Measurements from ENCODE around the gene ANO5.

Gene ANO5

DNA sequence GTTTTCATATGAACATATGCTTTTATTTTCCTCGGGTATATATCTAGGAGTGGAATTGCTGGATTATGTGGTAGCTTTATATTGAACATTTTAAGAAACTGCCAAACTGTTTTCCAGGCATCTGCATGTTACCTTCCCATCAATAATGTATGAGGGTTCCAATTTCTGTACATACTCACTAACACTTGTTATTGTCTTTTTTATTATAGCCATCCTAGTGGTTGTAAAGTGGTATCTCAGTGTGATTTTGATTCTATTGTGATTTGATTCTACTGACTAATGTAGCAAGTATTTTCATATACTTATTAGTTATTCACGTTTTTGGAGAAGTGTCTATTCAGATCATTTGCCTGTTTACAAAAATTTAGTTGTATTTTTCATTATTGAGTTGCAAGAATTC, 2.0 kb downstream of the ANO5 start:
- TF ChIP-seq, protein P1, sequence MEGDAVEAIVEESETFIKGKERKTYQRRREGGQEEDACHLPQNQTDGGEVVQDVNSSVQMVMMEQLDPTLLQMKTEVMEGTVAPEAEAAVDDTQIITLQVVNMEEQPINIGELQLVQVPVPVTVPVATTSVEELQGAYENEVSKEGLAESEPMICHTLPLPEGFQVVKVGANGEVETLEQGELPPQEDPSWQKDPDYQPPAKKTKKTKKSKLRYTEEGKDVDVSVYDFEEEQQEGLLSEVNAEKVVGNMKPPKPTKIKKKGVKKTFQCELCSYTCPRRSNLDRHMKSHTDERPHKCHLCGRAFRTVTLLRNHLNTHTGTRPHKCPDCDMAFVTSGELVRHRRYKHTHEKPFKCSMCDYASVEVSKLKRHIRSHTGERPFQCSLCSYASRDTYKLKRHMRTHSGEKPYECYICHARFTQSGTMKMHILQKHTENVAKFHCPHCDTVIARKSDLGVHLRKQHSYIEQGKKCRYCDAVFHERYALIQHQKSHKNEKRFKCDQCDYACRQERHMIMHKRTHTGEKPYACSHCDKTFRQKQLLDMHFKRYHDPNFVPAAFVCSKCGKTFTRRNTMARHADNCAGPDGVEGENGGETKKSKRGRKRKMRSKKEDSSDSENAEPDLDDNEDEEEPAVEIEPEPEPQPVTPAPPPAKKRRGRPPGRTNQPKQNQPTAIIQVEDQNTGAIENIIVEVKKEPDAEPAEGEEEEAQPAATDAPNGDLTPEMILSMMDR (IDR thresholded peaks at IDR 0.05; ENCODE audit: control insufficient read depth, insufficient read depth, low read depth, low read length, missing control alignments): no peak
- DNase-seq (ENCODE audit: low read depth): no peak
- H3K4me3 ChIP-seq (ENCODE audit: control insufficient read depth, low read depth, low read length): no peak overlapping the region

DNA sequence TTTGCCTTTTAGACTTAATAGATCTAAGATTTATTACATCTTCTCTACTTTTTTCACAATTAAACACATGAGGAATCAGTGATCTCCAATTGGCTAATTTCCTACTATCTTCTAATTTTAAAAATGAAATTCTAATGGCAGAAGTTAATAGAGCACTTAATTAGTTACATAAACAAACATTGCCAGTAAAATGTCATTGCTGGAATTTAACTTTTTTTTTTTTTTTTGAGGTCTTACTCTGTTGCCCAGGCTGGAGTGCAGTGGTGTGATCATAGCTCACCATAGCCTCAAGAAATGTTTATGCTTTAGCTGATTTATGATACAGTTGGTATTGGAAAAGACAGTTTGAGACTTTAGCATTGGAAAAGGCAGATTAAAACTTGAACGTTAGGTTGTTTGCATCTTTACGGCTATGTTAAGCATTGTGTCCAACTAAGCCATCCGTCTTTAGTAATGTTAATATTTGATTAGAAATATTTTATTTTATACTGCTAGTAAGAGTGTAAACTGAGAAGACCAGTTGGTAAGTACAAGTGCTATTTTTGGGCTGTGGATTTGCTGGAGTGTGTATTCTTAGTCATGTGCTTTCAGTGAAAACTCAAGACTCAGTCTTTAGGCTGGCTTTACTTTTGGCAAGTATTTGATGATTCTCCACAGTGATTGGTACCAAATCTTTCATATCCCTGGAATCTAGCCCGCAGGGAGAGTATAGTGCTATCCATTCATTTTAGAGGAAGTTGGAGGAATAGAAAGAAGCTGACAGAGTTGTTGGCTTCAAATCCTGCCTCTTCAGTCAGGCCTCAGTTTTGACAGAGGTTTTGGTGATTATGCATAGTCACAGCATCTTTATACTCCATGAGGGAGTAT, 4.5 kb downstream of the ANO5 start:
- TF ChIP-seq, protein P1 (IDR thresholded peaks at IDR 0.05; ENCODE audit: control insufficient read depth, insufficient read depth, low read depth, low read length, missing control alignments): no peak
- no peak for DNase-seq (ENCODE audit: low read depth)
- H3K4me3 ChIP-seq (ENCODE audit: control insufficient read depth, low read depth, low read length): no peak overlapping the region

DNA sequence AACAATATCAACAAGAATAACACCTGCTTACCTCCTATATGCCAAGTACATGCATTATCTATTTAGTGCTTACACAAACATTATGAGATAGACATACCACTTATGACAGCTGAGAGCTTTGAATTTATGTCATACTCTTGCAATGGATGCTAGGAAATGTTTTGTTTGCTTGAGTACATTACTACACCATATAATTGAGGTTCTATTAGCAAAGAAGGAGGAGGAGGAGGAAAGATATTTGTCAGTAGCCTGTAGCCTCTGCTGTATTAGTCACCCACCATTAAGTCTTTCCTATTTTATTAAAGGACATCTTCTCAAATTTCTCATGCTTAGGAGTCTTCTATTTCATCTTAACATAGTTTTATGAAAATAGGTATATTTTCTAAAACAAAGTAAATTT, 6.4 kb downstream of the ANO5 start:
- DNase-seq (ENCODE audit: low read depth): no peak
- TF ChIP-seq, protein P1 (IDR thresholded peaks at IDR 0.05; ENCODE audit: control insufficient read depth, insufficient read depth, low read depth, low read length, missing control alignments): no peak
- no peak overlapping the region for H3K4me3 ChIP-seq (ENCODE audit: control insufficient read depth, low read depth, low read length)

DNA sequence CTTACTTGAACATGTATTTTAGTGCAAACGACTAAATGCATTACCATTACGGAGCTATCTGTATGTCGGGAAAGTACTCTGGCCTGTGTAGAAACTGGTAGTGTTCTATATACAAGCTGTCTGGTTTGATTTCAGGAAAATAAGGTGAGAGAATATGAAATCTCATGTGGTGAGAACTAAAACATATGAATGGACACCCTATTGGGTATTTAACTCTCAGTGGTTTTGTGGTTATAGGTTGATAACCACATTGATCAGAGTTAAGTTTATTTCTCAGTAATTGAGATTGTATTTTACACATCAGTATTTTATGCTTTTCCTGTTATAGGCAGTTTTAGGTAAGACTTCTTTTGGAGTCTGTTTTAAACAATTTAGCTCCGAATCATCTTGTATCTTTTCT, 10.4 kb downstream of the ANO5 start:
- no peak for DNase-seq (ENCODE audit: low read depth)
- no peak overlapping the region for H3K4me3 ChIP-seq (ENCODE audit: control insufficient read depth, low read depth, low read length)
- TF ChIP-seq, protein P1 (IDR thresholded peaks at IDR 0.05; ENCODE audit: control insufficient read depth, insufficient read depth, low read depth, low read length, missing control alignments): no peak

DNA sequence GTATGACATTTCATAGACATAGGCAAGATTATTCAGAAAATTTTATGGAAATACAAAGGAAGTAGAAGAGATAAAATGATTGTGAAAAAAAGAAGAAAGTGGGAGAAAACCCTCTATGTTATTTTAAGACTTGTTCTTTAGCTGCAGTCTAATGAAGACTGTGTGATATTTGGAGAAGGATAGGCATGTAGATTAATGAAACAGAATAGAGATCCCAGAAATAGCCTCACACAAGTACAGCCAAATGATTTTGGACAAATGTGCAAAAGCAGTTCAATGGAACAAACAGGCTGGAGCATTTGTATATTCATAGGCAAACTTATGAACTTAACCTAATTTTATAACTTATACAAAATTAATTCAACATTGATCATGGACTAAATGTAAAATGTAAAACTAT, 14.3 kb downstream of the ANO5 start:
- TF ChIP-seq, protein P1 (IDR thresholded peaks at IDR 0.05; ENCODE audit: control insufficient read depth, insufficient read depth, low read depth, low read length, missing control alignments): no peak
- no peak overlapping the region for H3K4me3 ChIP-seq (ENCODE audit: control insufficient read depth, low read depth, low read length)
- no peak for DNase-seq (ENCODE audit: low read depth)

DNA sequence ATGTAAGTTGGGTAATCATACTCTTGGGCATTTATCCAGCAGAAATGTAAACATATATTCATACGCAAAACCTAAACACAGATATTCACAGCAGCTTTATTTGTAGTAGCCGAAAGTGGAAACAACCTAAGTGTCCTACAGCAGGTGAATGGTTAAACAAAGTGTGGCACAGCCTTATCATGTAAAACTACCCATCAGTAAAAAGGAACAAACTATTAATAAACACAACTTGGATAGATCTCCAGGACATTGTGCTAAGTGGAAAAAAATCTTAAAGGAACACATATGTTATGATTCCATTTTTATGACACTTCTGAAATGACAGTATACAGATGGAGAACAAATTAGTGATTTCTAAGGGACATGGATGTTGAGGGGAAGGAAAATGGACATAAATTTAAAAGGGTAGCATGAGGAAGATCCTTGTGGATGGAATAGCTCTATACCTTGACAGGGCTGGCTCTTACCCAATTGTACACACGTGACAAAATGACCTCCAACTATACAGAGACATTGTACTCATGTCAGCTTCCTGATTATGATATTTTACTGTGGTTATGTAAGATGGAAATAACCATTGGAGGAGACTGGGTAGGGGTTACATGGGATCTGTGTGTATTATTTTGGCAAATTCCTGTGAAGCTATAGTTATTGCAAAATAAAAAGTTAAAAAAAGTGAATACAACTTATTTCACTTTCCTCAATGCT, 15.4 kb downstream of the ANO5 start:
- H3K4me3 ChIP-seq (ENCODE audit: control insufficient read depth, low read depth, low read length): no peak overlapping the region
- TF ChIP-seq, protein P1 (IDR thresholded peaks at IDR 0.05; ENCODE audit: control insufficient read depth, insufficient read depth, low read depth, low read length, missing control alignments): no peak
- no peak for DNase-seq (ENCODE audit: low read depth)

All from AG09309 (cell line).